ENCODE results near the gene PUS1.
"Not testable (repeated sequence)": the region's sequence is repeated elsewhere in the genome, so short reads cannot be mapped to it uniquely, and the experiment has no call there.

The PUS1 gene

DNA sequence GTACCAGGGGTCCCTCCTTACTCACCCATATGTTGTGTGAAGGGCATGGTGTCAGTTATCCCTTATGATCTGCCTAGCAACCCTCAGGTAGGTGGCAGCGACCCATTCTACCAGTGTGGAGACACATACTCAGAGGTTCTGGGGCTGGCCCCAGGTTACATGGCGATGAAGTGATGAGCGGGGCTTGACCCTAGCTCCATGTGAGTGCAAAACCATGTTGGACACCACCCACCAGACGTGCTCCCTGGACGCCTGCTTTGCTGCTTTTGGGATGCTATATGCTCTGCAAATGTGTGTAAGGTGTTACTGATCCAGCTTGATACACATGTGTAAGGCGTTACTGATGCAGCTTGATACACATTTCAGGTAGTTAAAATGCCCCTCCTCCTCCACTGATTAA is 54.0 kb downstream of the PUS1 start:
- TF ChIP-seq, protein P1, sequence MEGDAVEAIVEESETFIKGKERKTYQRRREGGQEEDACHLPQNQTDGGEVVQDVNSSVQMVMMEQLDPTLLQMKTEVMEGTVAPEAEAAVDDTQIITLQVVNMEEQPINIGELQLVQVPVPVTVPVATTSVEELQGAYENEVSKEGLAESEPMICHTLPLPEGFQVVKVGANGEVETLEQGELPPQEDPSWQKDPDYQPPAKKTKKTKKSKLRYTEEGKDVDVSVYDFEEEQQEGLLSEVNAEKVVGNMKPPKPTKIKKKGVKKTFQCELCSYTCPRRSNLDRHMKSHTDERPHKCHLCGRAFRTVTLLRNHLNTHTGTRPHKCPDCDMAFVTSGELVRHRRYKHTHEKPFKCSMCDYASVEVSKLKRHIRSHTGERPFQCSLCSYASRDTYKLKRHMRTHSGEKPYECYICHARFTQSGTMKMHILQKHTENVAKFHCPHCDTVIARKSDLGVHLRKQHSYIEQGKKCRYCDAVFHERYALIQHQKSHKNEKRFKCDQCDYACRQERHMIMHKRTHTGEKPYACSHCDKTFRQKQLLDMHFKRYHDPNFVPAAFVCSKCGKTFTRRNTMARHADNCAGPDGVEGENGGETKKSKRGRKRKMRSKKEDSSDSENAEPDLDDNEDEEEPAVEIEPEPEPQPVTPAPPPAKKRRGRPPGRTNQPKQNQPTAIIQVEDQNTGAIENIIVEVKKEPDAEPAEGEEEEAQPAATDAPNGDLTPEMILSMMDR (conservative IDR thresholded peaks at IDR 0.05) = no peak
- no peak for TF ChIP-seq ZFX (IDR thresholded peaks at IDR 0.05)
- no peak overlapping the region for H3K27ac ChIP-seq

DNA sequence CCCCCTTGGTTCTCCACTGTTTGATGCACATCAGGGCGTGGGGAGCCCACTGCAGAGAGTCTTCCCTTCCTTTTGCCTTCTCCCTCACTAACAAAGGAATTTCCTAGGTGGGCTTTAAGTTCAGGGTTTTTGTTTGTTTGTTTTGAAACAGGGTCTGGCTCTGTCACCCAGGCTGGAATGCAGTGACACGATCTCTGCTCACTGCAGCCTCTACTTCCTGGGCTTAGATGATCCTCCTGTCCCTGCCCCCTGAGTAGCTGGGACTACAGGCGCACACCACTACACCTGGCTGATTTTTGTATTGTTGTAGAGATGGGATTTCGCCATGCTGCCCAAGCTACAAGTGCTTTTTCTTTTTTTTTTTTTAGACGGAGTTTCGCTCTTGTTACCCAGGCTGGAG is 54.5 kb downstream of the PUS1 start:
- no peak for TF ChIP-seq ZFX (IDR thresholded peaks at IDR 0.05)
- TF ChIP-seq, protein P1 (conservative IDR thresholded peaks at IDR 0.05) = no peak
- H3K27ac ChIP-seq = no peak overlapping the region

DNA sequence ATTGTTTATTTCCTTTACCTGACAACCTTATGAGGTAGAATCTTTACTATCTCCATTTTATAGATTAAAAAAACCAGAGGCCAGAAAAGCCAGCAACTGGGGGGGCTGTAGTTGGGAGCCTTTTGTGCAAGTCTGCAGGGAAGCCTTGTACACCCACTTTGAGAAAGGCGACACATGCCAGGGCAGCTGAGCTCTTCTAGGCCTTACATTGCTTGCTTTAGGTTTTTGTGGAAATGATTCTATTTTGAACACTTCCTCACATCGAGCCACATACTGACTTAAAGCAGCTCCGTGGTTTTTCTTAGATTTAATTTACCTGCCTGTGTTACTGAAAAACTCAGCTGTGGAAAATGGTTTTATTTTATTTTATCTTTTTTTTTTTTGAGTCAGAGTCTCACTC is 55.3 kb downstream of the PUS1 start:
- no peak for TF ChIP-seq ZFX (IDR thresholded peaks at IDR 0.05)
- TF ChIP-seq, protein P1 (conservative IDR thresholded peaks at IDR 0.05) = no peak
- no peak overlapping the region for H3K27ac ChIP-seq

DNA sequence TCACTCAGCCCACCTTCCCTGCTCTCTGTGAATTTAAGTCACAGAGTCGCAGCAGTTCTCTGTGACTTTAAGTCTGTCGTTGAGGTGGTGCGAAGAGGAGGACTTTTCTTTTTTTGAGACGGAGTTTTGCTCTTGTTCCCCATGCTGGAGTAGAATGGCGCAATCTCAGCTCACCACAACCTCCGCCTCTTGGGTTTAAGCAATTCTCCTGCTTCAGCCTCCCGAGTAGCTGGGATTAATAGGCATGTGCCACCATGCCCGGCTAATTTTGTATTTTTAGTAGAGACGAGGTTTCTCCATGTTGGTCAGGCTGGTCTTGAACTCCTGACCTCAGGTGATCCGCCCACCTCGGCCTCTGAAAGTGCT is 56.4 kb downstream of the PUS1 start:
- H3K27ac ChIP-seq = not testable (repeated sequence)

DNA sequence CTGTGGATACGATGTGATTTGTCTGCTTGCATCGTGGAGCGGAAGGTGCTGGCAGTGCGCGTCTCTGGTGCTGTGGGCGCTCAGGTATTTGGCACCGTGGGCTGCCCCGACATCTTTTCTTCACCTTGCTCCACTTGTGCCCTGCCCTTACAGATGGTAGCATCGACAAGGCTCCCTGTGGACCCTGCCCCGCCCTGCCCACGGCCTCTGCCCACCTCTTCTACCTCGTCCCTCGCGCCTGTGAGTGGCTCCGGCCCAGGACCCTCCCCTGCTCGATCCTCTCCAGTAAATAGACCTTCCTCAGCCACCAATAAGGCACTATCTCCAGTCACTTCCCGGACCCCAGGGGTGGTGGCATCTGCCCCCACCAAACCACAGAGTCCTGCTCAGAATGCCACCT is 57.3 kb downstream of the PUS1 start:
- no peak overlapping the region for H3K27ac ChIP-seq

DNA sequence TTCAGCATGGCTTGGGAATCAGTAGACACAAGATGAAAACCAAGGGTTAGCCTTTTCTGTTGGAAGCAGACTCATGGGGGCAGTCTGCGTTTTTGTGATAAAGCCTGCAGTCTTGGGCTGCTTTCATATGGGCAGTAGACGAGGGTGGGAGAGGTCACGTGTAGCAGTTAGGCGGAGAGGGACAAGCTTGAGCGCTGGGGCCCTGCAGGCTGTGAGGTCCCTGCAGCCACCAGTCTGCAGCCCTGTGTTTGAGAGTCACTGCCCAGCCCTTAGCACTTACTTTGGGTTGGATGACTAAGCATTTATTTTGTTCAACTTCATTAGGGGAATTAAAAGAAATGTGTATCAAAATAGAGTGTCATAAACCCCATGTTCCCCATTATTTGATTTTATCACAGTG is 57.8 kb downstream of the PUS1 start:
- H3K27ac ChIP-seq = no peak overlapping the region
- TF ChIP-seq, protein P1 (conservative IDR thresholded peaks at IDR 0.05) = no peak
- TF ChIP-seq ZFX (IDR thresholded peaks at IDR 0.05) = no peak

More for the DNA sequence above, 57.3 kb downstream of the PUS1 start:
- no peak for TF ChIP-seq ZFX (IDR thresholded peaks at IDR 0.05)
- TF ChIP-seq, protein P1 (conservative IDR thresholded peaks at IDR 0.05) = no peak

DNA sequence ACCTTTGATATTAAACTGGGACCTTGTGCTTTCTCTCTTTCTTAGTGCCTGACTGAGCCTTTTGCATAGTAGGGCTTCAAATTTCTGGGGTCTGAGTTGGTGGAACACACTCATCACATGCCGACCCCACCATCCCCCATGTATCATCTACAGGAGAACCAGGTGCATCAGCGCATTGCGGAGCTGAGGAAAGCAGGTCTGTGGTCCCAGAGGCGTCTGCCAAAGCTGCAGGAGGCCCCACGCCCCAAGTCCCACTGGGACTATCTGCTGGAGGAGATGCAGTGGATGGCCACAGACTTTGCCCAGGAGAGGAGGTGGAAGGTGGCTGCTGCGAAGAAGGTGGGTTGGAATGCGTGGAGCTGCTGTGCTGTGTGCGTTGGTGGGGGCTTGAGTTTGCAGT is 58.5 kb downstream of the PUS1 start:
- TF ChIP-seq ZFX (IDR thresholded peaks at IDR 0.05) = no peak
- TF ChIP-seq, protein P1 (conservative IDR thresholded peaks at IDR 0.05) = no peak
- no peak overlapping the region for H3K27ac ChIP-seq

DNA sequence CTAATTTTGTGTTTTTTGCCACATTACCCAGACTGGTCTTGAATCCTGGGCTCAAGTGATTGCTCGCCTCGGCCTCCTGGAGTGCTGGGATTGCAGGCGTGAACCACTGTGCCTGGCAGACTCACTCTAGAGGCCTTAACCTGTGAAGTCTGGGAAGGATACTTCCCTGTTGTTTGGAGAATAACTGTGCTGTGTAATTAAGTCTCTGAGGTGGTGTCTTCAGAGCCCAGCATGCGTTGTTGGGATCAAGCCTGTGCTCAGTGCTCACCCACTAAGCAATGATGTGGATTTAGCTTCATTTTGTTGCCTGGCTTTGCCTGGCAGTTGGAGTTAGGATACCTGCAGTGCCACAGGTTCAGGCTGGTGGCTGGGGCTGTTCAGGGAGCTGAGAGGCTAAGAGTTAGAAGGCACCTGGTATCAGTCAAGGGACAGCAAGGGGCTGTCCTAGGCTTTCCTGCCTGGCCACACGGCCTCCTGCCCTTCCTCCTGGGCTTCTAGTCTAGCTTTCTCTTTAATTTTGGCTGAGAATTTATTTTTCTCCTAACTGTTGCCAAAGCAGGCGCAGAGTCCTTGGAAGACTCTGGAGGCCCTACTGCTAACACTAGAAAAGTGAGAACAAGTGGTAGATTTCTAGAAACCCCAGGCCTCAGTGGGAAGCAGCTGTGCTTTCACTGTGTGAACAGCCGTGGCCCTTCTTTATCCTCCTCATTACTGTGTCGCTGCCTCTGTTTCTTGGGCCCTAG is 59.1 kb downstream of the PUS1 start:
- no peak overlapping the region for H3K27ac ChIP-seq
- TF ChIP-seq, protein P1 (conservative IDR thresholded peaks at IDR 0.05) = no peak
- no peak for TF ChIP-seq ZFX (IDR thresholded peaks at IDR 0.05)

Measured in C4-2B (cell line).